Ammon's horn (tissue), 1 donor: ENCODE results near the gene GABARAPL2.
A peak's percentile ranks its signal among the peaks of the same experiment; 100 is the strongest.
"Not testable (repeated sequence)": the region's sequence is repeated elsewhere in the genome, so short reads cannot be mapped to it uniquely, and the experiment has no call there.

Experiments
- DNase-seq: peaks from one replicate; pipeline ENCODE4 v3.0.0-alpha.2; 2016; ENCODE audit warnings: low spot score

GABARAPL2 gene

DNA sequence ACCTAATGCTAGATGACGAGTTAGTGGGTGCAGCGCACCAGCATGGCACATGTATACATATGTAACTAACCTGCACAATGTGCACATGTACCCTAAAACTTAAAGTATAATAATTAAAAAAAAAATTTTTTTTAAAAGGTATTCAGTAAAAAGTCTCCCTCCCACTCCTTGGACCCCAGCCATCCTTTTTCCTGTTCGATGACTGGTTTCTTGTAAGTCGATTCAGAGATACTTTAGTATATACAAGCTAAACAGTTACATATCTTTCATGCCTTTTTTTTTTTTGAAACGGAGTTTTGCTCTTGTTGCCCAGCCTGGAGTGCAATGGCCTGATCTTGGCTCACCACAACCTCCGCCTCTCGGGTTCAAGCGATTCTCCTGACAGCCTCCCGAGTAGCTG is 25.7 kb downstream of the GABARAPL2 start:
- DNase-seq = not testable (repeated sequence)

DNA sequence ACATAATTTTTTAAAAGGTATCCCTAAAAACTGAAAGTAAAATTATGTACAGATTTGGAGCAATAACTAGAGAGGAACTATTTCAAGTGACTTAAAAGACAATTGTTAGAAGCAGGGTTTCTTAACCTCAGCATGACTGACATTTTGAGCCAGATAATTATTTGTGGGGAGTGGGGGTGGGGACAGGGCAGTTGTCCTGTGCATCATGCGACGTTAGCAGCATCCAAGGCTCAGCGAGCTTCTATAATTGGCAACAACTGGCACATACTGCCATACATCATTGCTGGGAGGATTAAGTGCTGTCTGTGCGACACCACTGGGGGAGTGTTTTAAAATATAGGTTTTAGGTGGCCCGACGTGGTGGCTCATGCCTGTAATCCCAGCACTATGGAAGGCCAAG is 27.1 kb downstream of the GABARAPL2 start:
- no peak for DNase-seq

- no peak for DNase-seq
Measured at GRCh38 chr16:75593825-75594820, 27.9 kb downstream of the GABARAPL2 start.

- no peak for DNase-seq
Measured at GRCh38 chr16:75599452-75600277, 33.5 kb downstream of the GABARAPL2 start.

DNA sequence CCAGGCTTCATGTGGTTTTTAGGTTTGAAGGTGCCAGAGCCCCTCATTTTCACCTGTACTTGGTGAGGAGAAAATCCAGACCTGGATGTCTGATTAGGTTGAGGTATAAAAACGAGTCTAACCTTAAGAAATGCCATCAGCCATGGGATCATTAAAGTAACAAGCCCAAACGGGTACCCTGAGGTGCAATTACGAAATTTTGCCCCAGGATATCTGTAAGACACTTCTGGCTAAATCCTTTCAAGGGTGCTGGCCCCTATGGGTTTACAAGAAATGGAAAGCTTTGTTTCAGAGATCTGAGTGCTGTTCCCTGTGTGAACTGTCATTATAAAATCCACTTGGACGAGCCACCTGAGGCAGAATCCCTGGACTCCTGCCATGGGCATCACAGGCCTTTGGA is 37.1 kb downstream of the GABARAPL2 start:
- DNase-seq = no peak

- DNase-seq = no peak
Measured at GRCh38 chr16:75606507-75606906, 40.3 kb downstream of the GABARAPL2 start.

GRCh38 chr16:75614066-75614897 is 48.1 kb downstream of the GABARAPL2 start:
- no peak for DNase-seq

- DNase-seq = no peak
Measured at GRCh38 chr16:75615619-75616018, 49.4 kb downstream of the GABARAPL2 start.

- no peak for DNase-seq
Measured at GRCh38 chr16:75616521-75617010, 50.4 kb downstream of the GABARAPL2 start.

- DNase-seq = no peak
Measured at GRCh38 chr16:75617121-75617520, 50.9 kb downstream of the GABARAPL2 start.

- DNase-seq = no peak
Measured at GRCh38 chr16:75618780-75619179, 52.6 kb downstream of the GABARAPL2 start.

- DNase-seq = no peak
Measured at GRCh38 chr16:75620326-75621169, 54.4 kb downstream of the GABARAPL2 start.

DNA sequence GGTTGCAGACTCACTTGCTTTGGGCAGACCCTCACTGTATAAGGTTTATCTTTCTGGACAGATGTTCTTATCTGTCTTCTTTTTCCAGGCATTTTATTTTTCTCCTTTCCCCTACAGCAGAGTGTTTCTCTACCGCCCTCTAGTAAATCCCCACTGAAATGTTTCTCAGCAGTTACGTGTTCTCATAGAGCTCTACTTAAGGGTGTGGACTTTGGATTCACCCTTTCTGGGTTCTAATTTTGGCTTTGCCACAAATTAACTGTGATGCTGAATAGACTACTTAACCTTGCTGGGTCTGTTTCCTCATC is 54.9 kb downstream of the GABARAPL2 start:
- DNase-seq = peak; percentile 35

GRCh38 chr16:75622761-75623605 is 56.8 kb downstream of the GABARAPL2 start, which contains the start of gene ADAT1:
Gene ADAT1 (minus strand): TSS chr16:75623281. CDS start chr16:75620799, 2,482 bp downstream.
- peak; percentile 97 for DNase-seq

GRCh38 chr16:75624921-75625334 is 58.7 kb downstream of the GABARAPL2 start:
- no peak for DNase-seq

DNA sequence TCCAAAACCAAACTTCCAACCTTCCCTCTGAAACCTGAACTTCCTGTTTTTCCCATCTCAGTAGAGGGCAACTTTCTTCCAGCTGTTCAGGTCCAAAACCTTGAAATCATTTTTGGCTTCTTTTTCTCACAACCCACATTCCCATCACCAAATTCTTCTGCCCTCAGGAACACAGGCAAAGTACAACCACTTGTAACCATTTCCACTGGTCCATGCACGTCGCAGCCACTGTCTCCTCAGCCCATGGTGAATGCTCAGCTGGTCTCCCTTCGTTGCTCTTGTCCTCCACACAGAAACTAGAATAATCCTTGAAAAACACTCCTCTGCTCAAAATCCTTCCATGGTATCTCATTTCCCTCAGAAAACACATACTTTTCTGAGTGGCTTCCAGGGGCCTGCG is 60.6 kb downstream of the GABARAPL2 start:
- DNase-seq = no peak
